ENCODE results near the gene RPUSD4.

GRCh38 chr11:126192361-126192760, 19.1 kb downstream of the RPUSD4 start:
- no peak for TF ChIP-seq CTCF (IDR thresholded peaks at IDR 0.05)
- TF ChIP-seq POLR2A (IDR thresholded peaks at IDR 0.05; ENCODE audit: low read length), result no peak
- no peak for TF ChIP-seq USF2 (IDR thresholded peaks at IDR 0.05)
- no peak for TF ChIP-seq SMC3 (IDR thresholded peaks at IDR 0.05)
- TF ChIP-seq REST (IDR thresholded peaks at IDR 0.05), result no peak
- TF ChIP-seq RCOR1 (IDR thresholded peaks at IDR 0.05; ENCODE audit: low read depth, low read length), result no peak

Measured in A549 (cell line).